WTC11 (cell line): ENCODE measurements around the gene RPS6KA5. TPM values are rescaled to one million over a fixed set of nuclear protein-coding genes. Genes with fewer than 3 reads are reported as not detected.

Source experiments
- ATAC-seq: fragments of 200-7000 bp; cut with Tn5 transposase; 2 replicates; pipeline ENCODE4 v1.10.0; 2021; ENCODE audit warnings: mild to moderate bottlenecking, moderate library complexity
- CTCF ChIA-PET: fragments of 300-600 bp; sonication (Branson Sonifier 250); formaldehyde crosslinking; loops from one replicate; lab custom pipeline; 2021; ENCODE audit warnings: antibody characterized with exemption; lab: Charles Lee
- POLR2A ChIA-PET: fragments of 350-600 bp; sonication (Branson Sonifier 250); formaldehyde crosslinking; loops from one replicate; lab custom pipeline; 2021; ENCODE audit warnings: antibody characterized with exemption; lab: Charles Lee
- DNase-seq: peaks from one replicate; pipeline ENCODE4 v3.0.0; 2021; ENCODE audit warnings: low spot score
- H3K27ac Mint-ChIP-seq: 2 replicates; pipeline ENCODE4 v1.8.0; 2021; ENCODE audit warnings: mixed read lengths
- H3K27me3 Mint-ChIP-seq: 2 replicates; pipeline ENCODE4 v1.8.0; 2021; ENCODE audit warnings: low read depth, mild to moderate bottlenecking, moderate library complexity, mixed read lengths
- H3K36me3 Mint-ChIP-seq: 2 replicates; pipeline ENCODE4 v1.8.0; 2021; ENCODE audit warnings: mixed read lengths
- H3K4me1 Mint-ChIP-seq: 2 replicates; pipeline ENCODE4 v1.8.0; 2022; ENCODE audit warnings: mixed read lengths
- H3K4me3 Mint-ChIP-seq: 2 replicates; pipeline ENCODE4 v1.8.0; 2021; ENCODE audit warnings: mild to moderate bottlenecking, moderate library complexity, mixed read lengths
- H3K9me3 Mint-ChIP-seq: 2 replicates; pipeline ENCODE4 v1.8.0; 2021; ENCODE audit warnings: mixed read lengths
- CBFB ChIP-seq: sonication (generic); formaldehyde crosslinking; IDR thresholded peaks from 2 replicates; pipeline ENCODE4 v1.8.1; 2022; ENCODE audit warnings: mild to moderate bottlenecking, low read depth, missing genetic modification reagents
- CREB1 ChIP-seq: sonication (generic); formaldehyde crosslinking; IDR thresholded peaks from 2 replicates; pipeline ENCODE4 v1.8.0; 2023; ENCODE audit warnings: mild to moderate bottlenecking, missing genetic modification reagents
- EMX1 ChIP-seq: fragments of 250-450 bp; sonication (Bioruptor Pico); IDR thresholded peaks from 2 replicates; pipeline ENCODE4 v1.8.0; 2021; ENCODE audit warnings: mild to moderate bottlenecking
- HMGA2 ChIP-seq: fragments of 250-450 bp; sonication (Bioruptor Pico); IDR thresholded peaks from 2 replicates; pipeline ENCODE4 v1.4.0; 2021; ENCODE audit warnings: mild to moderate bottlenecking, moderate library complexity
- NFE2L1 ChIP-seq: sonication (generic); formaldehyde crosslinking; IDR thresholded peaks from 2 replicates; pipeline ENCODE4 v1.8.1; 2023; ENCODE audit warnings: missing genetic modification reagents
- PRRX2 ChIP-seq: fragments of 250-450 bp; sonication (Bioruptor Pico); IDR thresholded peaks from 2 replicates; pipeline ENCODE4 v1.8.0; 2021; ENCODE audit warnings: mild to moderate bottlenecking
- RORB ChIP-seq: fragments of 250-450 bp; sonication (Bioruptor Pico); IDR thresholded peaks from 2 replicates; pipeline ENCODE4 v1.9.0; 2021; ENCODE audit warnings: mild to moderate bottlenecking
- TCF7 ChIP-seq: sonication (generic); formaldehyde crosslinking; IDR thresholded peaks from 2 replicates; pipeline ENCODE4 v1.8.0; 2022; ENCODE audit warnings: mild to moderate bottlenecking, low read depth, missing genetic modification reagents, moderate library complexity
- TEAD1 ChIP-seq: sonication (generic); formaldehyde crosslinking; IDR thresholded peaks from 2 replicates; pipeline ENCODE4 v1.8.0; 2022; ENCODE audit warnings: mild to moderate bottlenecking, missing genetic modification reagents
- ZNF121 ChIP-seq: sonication (generic); formaldehyde crosslinking; IDR thresholded peaks from 2 replicates; pipeline ENCODE4 v1.8.0; 2023; ENCODE audit warnings: missing genetic modification reagents
- ZNF138 ChIP-seq: sonication (generic); formaldehyde crosslinking; conservative IDR thresholded peaks from 2 replicates; pipeline ENCODE4 v1.8.1; 2022; ENCODE audit warnings: mild to moderate bottlenecking, moderate library complexity, missing genetic modification reagents
- ZNF219 ChIP-seq: sonication (generic); formaldehyde crosslinking; IDR thresholded peaks from 2 replicates; pipeline ENCODE4 v1.8.0; 2023; ENCODE audit warnings: missing genetic modification reagents, mild to moderate bottlenecking, borderline replicate concordance
- ZNF423 ChIP-seq: fragments of 250-450 bp; sonication (Bioruptor Pico); IDR thresholded peaks from 2 replicates; pipeline ENCODE4 v2.1.2; 2022; ENCODE audit warnings: mild to moderate bottlenecking, moderate library complexity
- ZNF671 ChIP-seq: fragments of 250-450 bp; sonication (Bioruptor Pico); IDR thresholded peaks from 2 replicates; pipeline ENCODE4 v1.8.0; 2021; ENCODE audit warnings: mild to moderate bottlenecking
- total RNA-seq: library from RNA; stranded (reverse); gene quantifications from 3 replicates; pipeline ENCODE4 v1.2.3, GENCODE V29; 2021
- TF ChIP-seq, protein P1 (sequence below): sonication (generic); formaldehyde crosslinking; IDR thresholded peaks from 2 replicates; pipeline ENCODE4 v1.8.0; 2022; ENCODE audit warnings: mild to moderate bottlenecking, missing genetic modification reagents
- TF ChIP-seq, protein P2 (sequence below): fragments of 250-450 bp; sonication (Bioruptor Pico); IDR thresholded peaks from 2 replicates; pipeline ENCODE4 v1.9.0; 2021; ENCODE audit warnings: mild to moderate bottlenecking
- TF ChIP-seq, protein P3 (sequence below): fragments of 250-450 bp; sonication (Bioruptor Pico); IDR thresholded peaks from 2 replicates; pipeline ENCODE4 v1.9.0; 2021; ENCODE audit warnings: mild to moderate bottlenecking, borderline replicate concordance
- TF ChIP-seq, protein P4 (sequence below): fragments of 250-450 bp; sonication (Bioruptor Pico); IDR thresholded peaks from 2 replicates; pipeline ENCODE4 v1.8.0; 2021; ENCODE audit warnings: mild to moderate bottlenecking
- TF ChIP-seq, protein P5 (sequence below): fragments of 250-450 bp; sonication (Bioruptor Pico); IDR thresholded peaks from 2 replicates; pipeline ENCODE4 v1.9.0; 2021; ENCODE audit warnings: moderate library complexity, mild to moderate bottlenecking, inconsistent platforms, borderline replicate concordance
- TF ChIP-seq, protein P6 (sequence below): sonication (generic); formaldehyde crosslinking; conservative IDR thresholded peaks from 2 replicates; pipeline ENCODE4 v1.8.1; 2023; ENCODE audit warnings: mild to moderate bottlenecking, low read depth, missing genetic modification reagents, moderate library complexity

The RPS6KA5 gene
- total RNA-seq, 1 experiment from 2014 or later: 5.2 TPM

DNA sequence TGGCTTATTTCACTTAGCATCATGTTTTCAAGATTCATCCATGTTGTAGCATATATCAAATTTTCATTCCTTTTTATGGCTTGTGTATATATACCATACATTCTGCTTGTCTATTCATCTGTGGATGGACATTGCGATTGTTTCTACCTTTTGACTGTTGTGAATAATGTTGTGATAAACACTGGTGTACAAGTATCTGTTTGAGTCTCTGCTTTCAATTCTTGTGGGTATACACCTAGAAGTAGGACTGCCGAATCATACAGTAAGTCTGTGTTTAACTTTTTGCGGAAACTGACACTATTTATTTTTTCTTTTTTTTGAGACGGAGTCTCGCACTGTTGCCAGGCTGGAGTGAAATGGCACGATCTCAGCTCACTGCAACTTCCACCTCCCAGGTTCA, 19.6 kb upstream of the RPS6KA5 start:
- TF ChIP-seq NFE2L1 (CRISPR knock-in tag) (no peak), ZNF138 (CRISPR knock-in tag) (no peak)
- TF ChIP-seq, all 79 proteins: peak for 0
- H3K4me1 Mint-ChIP-seq: peaks cover 4% of the 10 kb centered on the region
- no peaks in the 10 kb centered on the region for H3K9me3 Mint-ChIP-seq
- ATAC-seq (no peak), DNase-seq (no peak)
- H3K27me3 Mint-ChIP-seq: no peaks in the 10 kb centered on the region
- POLR2A ChIA-PET: no interaction called here
- H3K4me3 Mint-ChIP-seq: no peak overlapping the region
- CTCF ChIA-PET: no interaction called here
- no peaks in the 10 kb centered on the region for H3K36me3 Mint-ChIP-seq
- H3K27ac Mint-ChIP-seq: no peak overlapping the region

DNA sequence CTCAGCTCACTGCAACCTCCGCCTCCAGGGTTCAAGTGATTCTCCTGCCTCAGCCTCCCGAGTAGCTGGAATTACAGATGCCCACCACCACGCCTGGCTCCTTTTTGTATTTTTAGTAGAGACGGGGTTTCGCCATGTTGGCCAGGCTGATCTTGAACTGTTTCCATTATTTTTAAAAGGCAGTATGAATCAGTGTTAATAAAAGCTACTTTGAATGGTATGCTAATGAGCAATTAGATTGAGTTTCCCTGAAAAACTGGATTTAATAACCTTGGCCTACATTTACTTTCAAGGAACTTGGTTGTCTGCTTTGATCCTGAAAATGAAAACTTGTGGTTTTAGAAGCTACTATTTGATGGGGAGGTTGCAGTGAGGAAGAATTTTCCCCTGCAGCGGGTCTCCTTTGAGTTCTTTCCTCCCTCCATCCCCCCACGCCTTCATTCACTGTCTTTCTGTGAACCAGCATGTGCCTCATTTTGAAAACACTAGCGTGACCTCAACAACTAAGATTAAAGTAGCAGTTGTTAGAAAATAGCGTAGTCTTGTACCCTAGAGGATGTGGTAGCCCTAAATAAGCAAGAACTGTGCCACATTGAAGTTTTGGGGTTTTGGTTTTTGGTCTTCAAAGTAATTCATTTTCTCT, 17.8 kb upstream of the RPS6KA5 start:
- H3K27me3 Mint-ChIP-seq: no peaks in the 10 kb centered on the region
- peaks cover 4% of the 10 kb centered on the region for H3K4me1 Mint-ChIP-seq
- H3K27ac Mint-ChIP-seq: no peak overlapping the region
- DNase-seq: no peak
- no peak overlapping the region for H3K4me3 Mint-ChIP-seq
- H3K9me3 Mint-ChIP-seq: no peaks in the 10 kb centered on the region
- ATAC-seq: no peak
- ChIA-PET CTCF (interaction anchor here (0.9 kb wide), 1 partner anchor 321 kb away, joined by 3 read pairs; no protein-coding TSS in a partner anchor), POLR2A (no interaction called here)
- no peaks in the 10 kb centered on the region for H3K36me3 Mint-ChIP-seq
- TF ChIP-seq ZNF219 (CRISPR knock-in tag): no peak
- TF ChIP-seq, protein P1, sequence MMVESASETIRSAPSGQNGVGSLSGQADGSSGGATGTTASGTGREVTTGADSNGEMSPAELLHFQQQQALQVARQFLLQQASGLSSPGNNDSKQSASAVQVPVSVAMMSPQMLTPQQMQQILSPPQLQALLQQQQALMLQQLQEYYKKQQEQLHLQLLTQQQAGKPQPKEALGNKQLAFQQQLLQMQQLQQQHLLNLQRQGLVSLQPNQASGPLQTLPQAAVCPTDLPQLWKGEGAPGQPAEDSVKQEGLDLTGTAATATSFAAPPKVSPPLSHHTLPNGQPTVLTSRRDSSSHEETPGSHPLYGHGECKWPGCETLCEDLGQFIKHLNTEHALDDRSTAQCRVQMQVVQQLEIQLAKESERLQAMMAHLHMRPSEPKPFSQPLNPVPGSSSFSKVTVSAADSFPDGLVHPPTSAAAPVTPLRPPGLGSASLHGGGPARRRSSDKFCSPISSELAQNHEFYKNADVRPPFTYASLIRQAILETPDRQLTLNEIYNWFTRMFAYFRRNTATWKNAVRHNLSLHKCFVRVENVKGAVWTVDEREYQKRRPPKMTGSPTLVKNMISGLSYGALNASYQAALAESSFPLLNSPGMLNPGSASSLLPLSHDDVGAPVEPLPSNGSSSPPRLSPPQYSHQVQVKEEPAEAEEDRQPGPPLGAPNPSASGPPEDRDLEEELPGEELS (CRISPR knock-in tag): no peak
- TF ChIP-seq ZNF671 (CRISPR knock-in tag): no peak
- no peak for TF ChIP-seq HMGA2 (CRISPR knock-in tag)
- TF ChIP-seq, protein P2, sequence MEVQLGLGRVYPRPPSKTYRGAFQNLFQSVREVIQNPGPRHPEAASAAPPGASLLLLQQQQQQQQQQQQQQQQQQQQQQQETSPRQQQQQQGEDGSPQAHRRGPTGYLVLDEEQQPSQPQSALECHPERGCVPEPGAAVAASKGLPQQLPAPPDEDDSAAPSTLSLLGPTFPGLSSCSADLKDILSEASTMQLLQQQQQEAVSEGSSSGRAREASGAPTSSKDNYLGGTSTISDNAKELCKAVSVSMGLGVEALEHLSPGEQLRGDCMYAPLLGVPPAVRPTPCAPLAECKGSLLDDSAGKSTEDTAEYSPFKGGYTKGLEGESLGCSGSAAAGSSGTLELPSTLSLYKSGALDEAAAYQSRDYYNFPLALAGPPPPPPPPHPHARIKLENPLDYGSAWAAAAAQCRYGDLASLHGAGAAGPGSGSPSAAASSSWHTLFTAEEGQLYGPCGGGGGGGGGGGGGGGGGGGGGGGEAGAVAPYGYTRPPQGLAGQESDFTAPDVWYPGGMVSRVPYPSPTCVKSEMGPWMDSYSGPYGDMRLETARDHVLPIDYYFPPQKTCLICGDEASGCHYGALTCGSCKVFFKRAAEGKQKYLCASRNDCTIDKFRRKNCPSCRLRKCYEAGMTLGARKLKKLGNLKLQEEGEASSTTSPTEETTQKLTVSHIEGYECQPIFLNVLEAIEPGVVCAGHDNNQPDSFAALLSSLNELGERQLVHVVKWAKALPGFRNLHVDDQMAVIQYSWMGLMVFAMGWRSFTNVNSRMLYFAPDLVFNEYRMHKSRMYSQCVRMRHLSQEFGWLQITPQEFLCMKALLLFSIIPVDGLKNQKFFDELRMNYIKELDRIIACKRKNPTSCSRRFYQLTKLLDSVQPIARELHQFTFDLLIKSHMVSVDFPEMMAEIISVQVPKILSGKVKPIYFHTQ (CRISPR knock-in tag): no peak
- no peak for TF ChIP-seq CBFB (CRISPR knock-in tag)
- TF ChIP-seq, protein P3, sequence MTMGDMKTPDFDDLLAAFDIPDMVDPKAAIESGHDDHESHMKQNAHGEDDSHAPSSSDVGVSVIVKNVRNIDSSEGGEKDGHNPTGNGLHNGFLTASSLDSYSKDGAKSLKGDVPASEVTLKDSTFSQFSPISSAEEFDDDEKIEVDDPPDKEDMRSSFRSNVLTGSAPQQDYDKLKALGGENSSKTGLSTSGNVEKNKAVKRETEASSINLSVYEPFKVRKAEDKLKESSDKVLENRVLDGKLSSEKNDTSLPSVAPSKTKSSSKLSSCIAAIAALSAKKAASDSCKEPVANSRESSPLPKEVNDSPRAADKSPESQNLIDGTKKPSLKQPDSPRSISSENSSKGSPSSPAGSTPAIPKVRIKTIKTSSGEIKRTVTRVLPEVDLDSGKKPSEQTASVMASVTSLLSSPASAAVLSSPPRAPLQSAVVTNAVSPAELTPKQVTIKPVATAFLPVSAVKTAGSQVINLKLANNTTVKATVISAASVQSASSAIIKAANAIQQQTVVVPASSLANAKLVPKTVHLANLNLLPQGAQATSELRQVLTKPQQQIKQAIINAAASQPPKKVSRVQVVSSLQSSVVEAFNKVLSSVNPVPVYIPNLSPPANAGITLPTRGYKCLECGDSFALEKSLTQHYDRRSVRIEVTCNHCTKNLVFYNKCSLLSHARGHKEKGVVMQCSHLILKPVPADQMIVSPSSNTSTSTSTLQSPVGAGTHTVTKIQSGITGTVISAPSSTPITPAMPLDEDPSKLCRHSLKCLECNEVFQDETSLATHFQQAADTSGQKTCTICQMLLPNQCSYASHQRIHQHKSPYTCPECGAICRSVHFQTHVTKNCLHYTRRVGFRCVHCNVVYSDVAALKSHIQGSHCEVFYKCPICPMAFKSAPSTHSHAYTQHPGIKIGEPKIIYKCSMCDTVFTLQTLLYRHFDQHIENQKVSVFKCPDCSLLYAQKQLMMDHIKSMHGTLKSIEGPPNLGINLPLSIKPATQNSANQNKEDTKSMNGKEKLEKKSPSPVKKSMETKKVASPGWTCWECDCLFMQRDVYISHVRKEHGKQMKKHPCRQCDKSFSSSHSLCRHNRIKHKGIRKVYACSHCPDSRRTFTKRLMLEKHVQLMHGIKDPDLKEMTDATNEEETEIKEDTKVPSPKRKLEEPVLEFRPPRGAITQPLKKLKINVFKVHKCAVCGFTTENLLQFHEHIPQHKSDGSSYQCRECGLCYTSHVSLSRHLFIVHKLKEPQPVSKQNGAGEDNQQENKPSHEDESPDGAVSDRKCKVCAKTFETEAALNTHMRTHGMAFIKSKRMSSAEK (CRISPR knock-in tag): no peak
- no peak for TF ChIP-seq RORB (CRISPR knock-in tag)
- no peak for TF ChIP-seq ZNF423 (CRISPR knock-in tag)
- TF ChIP-seq, protein P4, sequence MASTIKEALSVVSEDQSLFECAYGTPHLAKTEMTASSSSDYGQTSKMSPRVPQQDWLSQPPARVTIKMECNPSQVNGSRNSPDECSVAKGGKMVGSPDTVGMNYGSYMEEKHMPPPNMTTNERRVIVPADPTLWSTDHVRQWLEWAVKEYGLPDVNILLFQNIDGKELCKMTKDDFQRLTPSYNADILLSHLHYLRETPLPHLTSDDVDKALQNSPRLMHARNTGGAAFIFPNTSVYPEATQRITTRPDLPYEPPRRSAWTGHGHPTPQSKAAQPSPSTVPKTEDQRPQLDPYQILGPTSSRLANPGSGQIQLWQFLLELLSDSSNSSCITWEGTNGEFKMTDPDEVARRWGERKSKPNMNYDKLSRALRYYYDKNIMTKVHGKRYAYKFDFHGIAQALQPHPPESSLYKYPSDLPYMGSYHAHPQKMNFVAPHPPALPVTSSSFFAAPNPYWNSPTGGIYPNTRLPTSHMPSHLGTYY (CRISPR knock-in tag): no peak
- TF ChIP-seq TCF7: no peak
- no peak for TF ChIP-seq PRRX2
- no peak for TF ChIP-seq ZNF121 (CRISPR knock-in tag)
- no peak for TF ChIP-seq EMX1 (CRISPR knock-in tag)
- TF ChIP-seq TEAD1 (CRISPR knock-in tag): no peak
- TF ChIP-seq CREB1: no peak
- TF ChIP-seq, protein P5, sequence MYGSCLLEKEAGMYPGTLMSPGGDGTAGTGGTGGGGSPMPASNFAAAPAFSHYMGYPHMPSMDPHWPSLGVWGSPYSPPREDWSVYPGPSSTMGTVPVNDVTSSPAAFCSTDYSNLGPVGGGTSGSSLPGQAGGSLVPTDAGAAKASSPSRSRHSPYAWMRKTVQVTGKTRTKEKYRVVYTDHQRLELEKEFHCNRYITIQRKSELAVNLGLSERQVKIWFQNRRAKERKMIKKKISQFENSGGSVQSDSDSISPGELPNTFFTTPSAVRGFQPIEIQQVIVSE (CRISPR knock-in tag): no peak
- TF ChIP-seq, protein P6, sequence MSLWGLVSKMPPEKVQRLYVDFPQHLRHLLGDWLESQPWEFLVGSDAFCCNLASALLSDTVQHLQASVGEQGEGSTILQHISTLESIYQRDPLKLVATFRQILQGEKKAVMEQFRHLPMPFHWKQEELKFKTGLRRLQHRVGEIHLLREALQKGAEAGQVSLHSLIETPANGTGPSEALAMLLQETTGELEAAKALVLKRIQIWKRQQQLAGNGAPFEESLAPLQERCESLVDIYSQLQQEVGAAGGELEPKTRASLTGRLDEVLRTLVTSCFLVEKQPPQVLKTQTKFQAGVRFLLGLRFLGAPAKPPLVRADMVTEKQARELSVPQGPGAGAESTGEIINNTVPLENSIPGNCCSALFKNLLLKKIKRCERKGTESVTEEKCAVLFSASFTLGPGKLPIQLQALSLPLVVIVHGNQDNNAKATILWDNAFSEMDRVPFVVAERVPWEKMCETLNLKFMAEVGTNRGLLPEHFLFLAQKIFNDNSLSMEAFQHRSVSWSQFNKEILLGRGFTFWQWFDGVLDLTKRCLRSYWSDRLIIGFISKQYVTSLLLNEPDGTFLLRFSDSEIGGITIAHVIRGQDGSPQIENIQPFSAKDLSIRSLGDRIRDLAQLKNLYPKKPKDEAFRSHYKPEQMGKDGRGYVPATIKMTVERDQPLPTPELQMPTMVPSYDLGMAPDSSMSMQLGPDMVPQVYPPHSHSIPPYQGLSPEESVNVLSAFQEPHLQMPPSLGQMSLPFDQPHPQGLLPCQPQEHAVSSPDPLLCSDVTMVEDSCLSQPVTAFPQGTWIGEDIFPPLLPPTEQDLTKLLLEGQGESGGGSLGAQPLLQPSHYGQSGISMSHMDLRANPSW (CRISPR knock-in tag): no peak
